Ishikawa (cell line): Measurements from ENCODE around the gene OOSP1.

Experiments
- CEBPB ChIP-seq: IDR thresholded peaks from 2 replicates; pipeline ENCODE4 v1.6.1; 2012
- CREB1 ChIP-seq: IDR thresholded peaks from 2 replicates; pipeline ENCODE4 v1.6.1; 2012; ENCODE audit warnings: low read depth
- EGR1 ChIP-seq: IDR thresholded peaks from 2 replicates; pipeline ENCODE4 v1.6.1; 2012
- EP300 ChIP-seq: IDR thresholded peaks from 2 replicates; pipeline ENCODE4 v1.6.1; 2012; ENCODE audit warnings: borderline replicate concordance
- FOXM1 ChIP-seq: IDR thresholded peaks from 2 replicates; pipeline ENCODE4 v1.6.1; 2012; ENCODE audit warnings: low read depth, borderline replicate concordance
- NFIC ChIP-seq: IDR thresholded peaks from 2 replicates; pipeline ENCODE4 v1.6.1; 2012
- RAD21 ChIP-seq: IDR thresholded peaks from 2 replicates; pipeline ENCODE4 v1.6.1; 2012; ENCODE audit warnings: low read depth
- TAF1 ChIP-seq: IDR thresholded peaks from 2 replicates; pipeline ENCODE4 v1.6.1; 2012; ENCODE audit warnings: low read depth, mild to moderate bottlenecking
- TCF12 ChIP-seq: IDR thresholded peaks from 2 replicates; pipeline ENCODE4 v1.6.1; 2012; ENCODE audit warnings: low read depth
- TEAD4 ChIP-seq: IDR thresholded peaks from 2 replicates; pipeline ENCODE4 v1.6.1; 2012
- USF1 ChIP-seq: IDR thresholded peaks from 2 replicates; pipeline ENCODE4 v1.6.1; 2012
- YY1 ChIP-seq: IDR thresholded peaks from 2 replicates; pipeline ENCODE4 v1.6.1; 2012; ENCODE audit warnings: low read depth
- ZBTB7A ChIP-seq: IDR thresholded peaks from 2 replicates; pipeline ENCODE4 v1.6.1; 2012; ENCODE audit warnings: low read depth
- TF ChIP-seq, protein P1 (sequence below): IDR thresholded peaks from 2 replicates; pipeline ENCODE4 v1.6.1; 2012
- TF ChIP-seq, protein P2 (sequence below): IDR thresholded peaks from 2 replicates; pipeline ENCODE4 v1.6.1; 2012; ENCODE audit warnings: low read depth, mild to moderate bottlenecking

OOSP1 gene

DNA sequence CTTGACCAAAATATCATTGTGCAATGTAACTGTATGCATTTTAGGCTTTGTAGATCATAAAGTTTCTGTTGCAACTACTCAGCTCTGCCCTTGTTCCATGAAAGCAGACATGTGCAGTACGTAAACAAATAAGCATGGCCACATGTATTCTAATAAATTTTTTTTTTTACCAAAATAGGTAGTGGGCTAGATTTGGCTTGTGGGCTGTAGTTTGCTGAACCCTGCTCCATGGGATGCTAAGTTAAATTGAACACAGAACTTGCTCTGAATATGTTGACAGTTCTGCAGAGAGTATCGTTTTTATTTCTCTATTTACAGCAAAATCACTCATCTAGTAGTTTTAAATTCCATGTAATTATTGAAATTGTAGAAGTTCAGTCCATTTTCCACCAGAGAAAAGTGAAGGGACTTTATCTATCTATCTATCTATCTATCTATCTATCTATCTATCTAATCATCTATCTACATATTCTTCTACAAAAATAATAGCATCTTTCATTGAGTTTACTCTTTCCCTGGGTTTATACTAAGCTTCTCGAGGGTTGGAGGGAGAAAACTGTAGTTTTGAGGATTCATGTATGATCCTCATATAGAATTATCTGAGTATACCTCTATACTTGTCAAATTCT, 16.1 kb downstream of the OOSP1 start:
- TF ChIP-seq USF1 (no peak), ZBTB7A (no peak), TAF1 (no peak), TEAD4 (no peak), NFIC (no peak), RAD21 (no peak), EGR1 (no peak), CEBPB (no peak), FOXM1 (no peak), EP300 (no peak), CREB1 (no peak)
- TF ChIP-seq, protein P1, sequence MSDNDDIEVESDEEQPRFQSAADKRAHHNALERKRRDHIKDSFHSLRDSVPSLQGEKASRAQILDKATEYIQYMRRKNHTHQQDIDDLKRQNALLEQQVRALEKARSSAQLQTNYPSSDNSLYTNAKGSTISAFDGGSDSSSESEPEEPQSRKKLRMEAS, result no peak
- TF ChIP-seq, protein P2, sequence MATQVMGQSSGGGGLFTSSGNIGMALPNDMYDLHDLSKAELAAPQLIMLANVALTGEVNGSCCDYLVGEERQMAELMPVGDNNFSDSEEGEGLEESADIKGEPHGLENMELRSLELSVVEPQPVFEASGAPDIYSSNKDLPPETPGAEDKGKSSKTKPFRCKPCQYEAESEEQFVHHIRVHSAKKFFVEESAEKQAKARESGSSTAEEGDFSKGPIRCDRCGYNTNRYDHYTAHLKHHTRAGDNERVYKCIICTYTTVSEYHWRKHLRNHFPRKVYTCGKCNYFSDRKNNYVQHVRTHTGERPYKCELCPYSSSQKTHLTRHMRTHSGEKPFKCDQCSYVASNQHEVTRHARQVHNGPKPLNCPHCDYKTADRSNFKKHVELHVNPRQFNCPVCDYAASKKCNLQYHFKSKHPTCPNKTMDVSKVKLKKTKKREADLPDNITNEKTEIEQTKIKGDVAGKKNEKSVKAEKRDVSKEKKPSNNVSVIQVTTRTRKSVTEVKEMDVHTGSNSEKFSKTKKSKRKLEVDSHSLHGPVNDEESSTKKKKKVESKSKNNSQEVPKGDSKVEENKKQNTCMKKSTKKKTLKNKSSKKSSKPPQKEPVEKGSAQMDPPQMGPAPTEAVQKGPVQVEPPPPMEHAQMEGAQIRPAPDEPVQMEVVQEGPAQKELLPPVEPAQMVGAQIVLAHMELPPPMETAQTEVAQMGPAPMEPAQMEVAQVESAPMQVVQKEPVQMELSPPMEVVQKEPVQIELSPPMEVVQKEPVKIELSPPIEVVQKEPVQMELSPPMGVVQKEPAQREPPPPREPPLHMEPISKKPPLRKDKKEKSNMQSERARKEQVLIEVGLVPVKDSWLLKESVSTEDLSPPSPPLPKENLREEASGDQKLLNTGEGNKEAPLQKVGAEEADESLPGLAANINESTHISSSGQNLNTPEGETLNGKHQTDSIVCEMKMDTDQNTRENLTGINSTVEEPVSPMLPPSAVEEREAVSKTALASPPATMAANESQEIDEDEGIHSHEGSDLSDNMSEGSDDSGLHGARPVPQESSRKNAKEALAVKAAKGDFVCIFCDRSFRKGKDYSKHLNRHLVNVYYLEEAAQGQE, result no peak

DNA sequence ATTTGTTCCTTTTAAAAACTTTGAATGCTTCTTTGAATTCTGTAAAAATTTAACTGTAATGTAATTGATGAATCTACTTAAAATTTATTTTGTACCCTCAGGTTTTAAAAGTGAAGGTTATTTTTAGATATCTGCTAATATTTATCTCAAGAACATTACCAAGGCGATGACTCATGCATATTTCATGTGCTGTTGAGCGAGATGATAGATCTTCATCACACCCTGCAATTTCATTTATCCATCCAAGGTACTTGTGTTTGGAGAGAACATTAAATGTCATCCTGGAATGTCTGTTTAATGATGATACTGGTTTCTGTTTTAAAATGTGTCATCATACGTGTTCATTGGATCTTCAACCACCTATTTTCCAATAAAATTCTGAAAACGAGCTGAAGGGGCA, 18.9 kb downstream of the OOSP1 start:
- TF ChIP-seq NFIC (no peak), ZBTB7A (no peak), EP300 (no peak), USF1 (no peak), TCF12 (no peak), YY1 (no peak)

- TF ChIP-seq CEBPB (no peak), TCF12 (no peak), CREB1 (no peak), YY1 (no peak), EP300 (no peak), TEAD4 (no peak), TAF1 (no peak)
- TF ChIP-seq, protein P1, result no peak
Observed at GRCh38 chr11:59960502-59961381, 22.5 kb downstream of the OOSP1 start.

DNA sequence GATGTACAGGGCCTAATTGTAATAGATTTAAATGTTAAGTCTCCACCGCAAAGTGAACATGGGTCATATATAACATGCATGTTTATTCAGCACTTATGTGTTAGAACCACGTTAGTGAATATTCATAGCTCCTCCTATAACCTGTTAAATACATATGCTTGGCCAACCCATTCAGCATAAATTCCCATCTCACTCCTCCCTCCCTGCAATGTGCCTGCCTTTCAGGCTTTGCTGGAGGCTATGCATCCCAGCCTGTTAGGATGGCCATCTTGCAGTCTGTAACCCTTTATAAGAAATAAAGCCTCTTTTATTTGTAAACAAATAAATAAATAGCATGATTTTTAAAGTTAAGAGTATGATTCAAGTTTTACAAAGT, 23.9 kb downstream of the OOSP1 start:
- TF ChIP-seq FOXM1 (no peak), EP300 (no peak), CREB1 (no peak), USF1 (no peak), NFIC (no peak), TCF12 (no peak), YY1 (no peak), TAF1 (no peak), CEBPB (no peak), TEAD4 (no peak), EGR1 (no peak), ZBTB7A (no peak), RAD21 (no peak)
- TF ChIP-seq, protein P1, result no peak
- TF ChIP-seq, protein P2, result no peak

GRCh38 chr11:59963733-59964132, 25.5 kb downstream of the OOSP1 start, which contains the start of gene OOSP4A:
TSS of gene OOSP4A (plus strand) at chr11:59964033. CDS start at chr11:59964033, 0 bp downstream.
- TF ChIP-seq, protein P2, result no peak
